Liver (tissue), 3 donors: ENCODE measurements around the gene MC4R.

ENCODE experiments used
- ATF3 ChIP-seq: IDR thresholded peaks from 2 replicates; pipeline ENCODE4 v1.6.1; 2016; ENCODE audit warnings: antibody characterized with exemption
- CTCF ChIP-seq: fragments of 150-350 bp; IDR thresholded peaks from 2 replicates; pipeline ENCODE4 v1.5.1; 2017; ENCODE audit warnings: improper control_type of control experiment, low read depth, low read length; ENCODE audit not compliant: missing input control
- FOXA1 ChIP-seq: IDR thresholded peaks from 2 replicates; pipeline ENCODE4 v1.6.1; 2016; ENCODE audit warnings: antibody characterized with exemption
- HNF4G ChIP-seq: IDR thresholded peaks from 2 replicates; pipeline ENCODE4 v1.6.1; 2016; ENCODE audit warnings: antibody characterized with exemption
- JUND ChIP-seq, 2 donors: IDR thresholded peaks; 2 replicates each; pipeline ENCODE4 v1.6.1; 2016; ENCODE audit warnings: antibody characterized with exemption in 2 of 2
- MAX ChIP-seq: IDR thresholded peaks from 2 replicates; pipeline ENCODE4 v1.6.1; 2016; ENCODE audit warnings: antibody characterized with exemption
- NR2F2 ChIP-seq: IDR thresholded peaks from 2 replicates; pipeline ENCODE4 v1.6.1; 2016; ENCODE audit warnings: antibody characterized with exemption
- REST ChIP-seq: IDR thresholded peaks from 2 replicates; pipeline ENCODE4 v1.6.1; 2016; ENCODE audit warnings: antibody characterized with exemption, mild to moderate bottlenecking
- TAF1 ChIP-seq: conservative IDR thresholded peaks from 2 replicates; pipeline ENCODE4 v1.6.1; 2016; ENCODE audit warnings: antibody characterized with exemption, mild to moderate bottlenecking
- YY1 ChIP-seq: IDR thresholded peaks from 2 replicates; pipeline ENCODE4 v1.6.1; 2016; ENCODE audit warnings: antibody characterized with exemption, mild to moderate bottlenecking
- ZBTB33 ChIP-seq: IDR thresholded peaks from 2 replicates; pipeline ENCODE4 v1.6.1; 2016; ENCODE audit warnings: antibody characterized with exemption
- donor health status: healthy.
- donor health status: healthy.

DNA sequence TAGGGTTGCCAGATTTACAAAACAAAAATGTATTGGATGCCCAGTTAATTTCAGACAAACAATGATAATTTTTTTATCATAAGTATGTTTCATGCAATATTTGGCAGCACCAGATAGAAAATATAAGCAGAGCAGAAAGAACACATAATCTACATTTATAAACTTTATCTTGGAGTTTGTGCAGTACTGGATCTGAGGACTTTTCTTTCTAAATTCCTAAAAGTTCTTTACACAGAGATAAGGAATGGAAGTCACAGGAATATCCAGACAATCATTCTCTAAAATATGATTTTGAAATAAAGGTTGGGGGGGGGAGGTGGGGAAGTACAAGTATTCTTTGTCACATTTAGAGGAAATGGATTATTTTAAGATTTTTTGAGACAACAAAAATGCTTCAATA is 28.8 kb upstream of the MC4R start:
- TF ChIP-seq CTCF (no peak), YY1 (no peak), ZBTB33 (no peak), NR2F2 (no peak), REST (no peak), FOXA1 (no peak), HNF4G (no peak), ATF3 (no peak), JUND (IDR thresholded peaks at IDR 0.05) (no peak), TAF1 (no peak), MAX (no peak)
